ENCODE measurements around the gene FEN1. TPM values are rescaled to one million over a fixed set of nuclear protein-coding genes. Genes with fewer than 3 reads are reported as not detected.

Gene FEN1
- total RNA-seq, 1 experiment from 2014 or later: 21.5 TPM

- TF ChIP-seq CTCF (IDR thresholded peaks at IDR 0.05; ENCODE audit: unreplicated experiment): no peak
- H3K27ac Mint-ChIP-seq (ENCODE audit: low read depth, unreplicated experiment): no peak overlapping the region
- intact Hi-C loops (cut with micrococcal nuclease): no loop called here
- BruUV-seq (replicated peaks): no TSS peak
- H3K4me3 Mint-ChIP-seq (ENCODE audit: unreplicated experiment): no peak overlapping the region
- CTCF ChIA-PET: no interaction called here
- H3K27me3 Mint-ChIP-seq (ENCODE audit: insufficient read depth, unreplicated experiment): no peaks in the 10 kb centered on the region
- no peaks in the 10 kb centered on the region for H3K4me1 Mint-ChIP-seq (ENCODE audit: insufficient read depth, unreplicated experiment)
- H3K9me3 Mint-ChIP-seq (ENCODE audit: unreplicated experiment): no peaks in the 10 kb centered on the region
- H3K36me3 Mint-ChIP-seq (ENCODE audit: insufficient read depth, unreplicated experiment): peaks cover 7% of the 10 kb centered on the region
- DNase-seq (ENCODE audit: unreplicated experiment): no peak
- POLR2A ChIA-PET: no interaction called here
Measured at GRCh38 chr11:61771195-61771894, 21.4 kb upstream of the FEN1 start.

DNA sequence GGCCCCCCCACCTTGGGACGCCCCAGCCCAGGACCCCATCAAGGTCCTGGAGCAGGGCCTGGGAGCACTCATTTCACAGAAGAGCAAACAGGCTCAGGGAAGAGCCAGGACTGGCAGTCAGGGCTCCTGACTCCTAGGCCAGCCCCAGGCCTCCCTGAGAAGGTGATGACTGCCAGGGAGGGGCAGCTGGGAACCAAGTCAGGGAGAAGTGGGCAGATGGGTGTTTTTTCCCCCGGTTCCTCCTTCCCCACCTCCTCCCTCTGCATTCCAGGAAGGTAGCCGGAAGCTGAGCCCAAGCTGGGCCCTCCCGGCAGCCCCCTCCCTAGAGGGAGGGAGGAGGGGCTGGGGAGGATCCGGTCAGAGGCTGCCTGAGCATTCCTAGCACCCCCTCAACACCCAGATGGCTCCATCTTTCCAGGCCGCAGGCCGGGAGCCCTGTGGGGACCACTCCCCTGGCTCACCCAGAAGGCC, 20.7 kb upstream of the FEN1 start:
- Mint-ChIP-seq H3K36me3 (ENCODE audit: insufficient read depth, unreplicated experiment) (peaks cover 7% of the 10 kb centered on the region), H3K27ac (ENCODE audit: low read depth, unreplicated experiment) (no peak overlapping the region), H3K9me3 (ENCODE audit: unreplicated experiment) (no peaks in the 10 kb centered on the region), H3K4me1 (ENCODE audit: insufficient read depth, unreplicated experiment) (no peaks in the 10 kb centered on the region), H3K4me3 (ENCODE audit: unreplicated experiment) (no peak overlapping the region), H3K27me3 (ENCODE audit: insufficient read depth, unreplicated experiment) (no peaks in the 10 kb centered on the region)
- no peak for DNase-seq (ENCODE audit: unreplicated experiment)
- ChIA-PET CTCF (interaction anchor here (0.6 kb wide), 2 partner anchors 11 to 511 kb away, joined by 3 read pairs; no protein-coding TSS in a partner anchor), POLR2A (no interaction called here)
- intact Hi-C loops (cut with micrococcal nuclease): no loop called here
- TF ChIP-seq CTCF (IDR thresholded peaks at IDR 0.05; ENCODE audit: unreplicated experiment): no peak
- BruUV-seq (replicated peaks): no TSS peak

DNA sequence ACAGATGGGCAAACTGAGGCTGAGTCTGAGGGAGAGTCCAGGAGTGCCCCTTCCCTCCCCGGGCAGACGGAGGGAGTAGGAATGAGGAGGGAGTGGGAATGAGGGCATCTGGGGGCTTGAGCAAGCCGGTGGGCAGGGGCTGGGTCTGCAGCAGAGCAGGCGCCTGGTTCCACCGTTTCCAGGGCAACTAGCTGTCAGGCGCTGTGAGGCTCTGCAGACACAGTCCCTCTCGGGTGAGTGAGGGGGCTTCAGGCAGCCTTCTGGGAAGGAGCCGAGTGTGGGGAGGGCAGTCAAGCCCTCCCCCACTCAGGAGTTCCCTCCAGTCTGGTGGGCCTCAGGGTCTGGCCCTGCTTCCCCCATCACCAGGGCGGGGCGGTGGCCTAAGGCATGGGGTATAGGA, 19.4 kb upstream of the FEN1 start:
- CTCF ChIA-PET: no interaction called here
- no peak overlapping the region for H3K4me3 Mint-ChIP-seq (ENCODE audit: unreplicated experiment)
- POLR2A ChIA-PET: no interaction called here
- TF ChIP-seq CTCF (IDR thresholded peaks at IDR 0.05; ENCODE audit: unreplicated experiment): no peak
- no peaks in the 10 kb centered on the region for H3K4me1 Mint-ChIP-seq (ENCODE audit: insufficient read depth, unreplicated experiment)
- peaks cover 7% of the 10 kb centered on the region for H3K36me3 Mint-ChIP-seq (ENCODE audit: insufficient read depth, unreplicated experiment)
- H3K9me3 Mint-ChIP-seq (ENCODE audit: unreplicated experiment): no peaks in the 10 kb centered on the region
- no peaks in the 10 kb centered on the region for H3K27me3 Mint-ChIP-seq (ENCODE audit: insufficient read depth, unreplicated experiment)
- no TSS peak for BruUV-seq (replicated peaks)
- intact Hi-C loops (cut with micrococcal nuclease): no loop called here
- DNase-seq (ENCODE audit: unreplicated experiment): no peak
- H3K27ac Mint-ChIP-seq (ENCODE audit: low read depth, unreplicated experiment): no peak overlapping the region

GRCh38 chr11:61773809-61774208, 18.9 kb upstream of the FEN1 start:
- TF ChIP-seq CTCF (IDR thresholded peaks at IDR 0.05; ENCODE audit: unreplicated experiment): no peak

More at GRCh38 chr11:61773809-61774208, 18.9 kb upstream of the FEN1 start:
- H3K4me1 Mint-ChIP-seq (ENCODE audit: insufficient read depth, unreplicated experiment): no peaks in the 10 kb centered on the region
- H3K36me3 Mint-ChIP-seq (ENCODE audit: insufficient read depth, unreplicated experiment): peaks cover 11% of the 10 kb centered on the region
- POLR2A ChIA-PET: no interaction called here
- H3K9me3 Mint-ChIP-seq (ENCODE audit: unreplicated experiment): no peaks in the 10 kb centered on the region
- H3K27ac Mint-ChIP-seq (ENCODE audit: low read depth, unreplicated experiment): no peak overlapping the region
- H3K27me3 Mint-ChIP-seq (ENCODE audit: insufficient read depth, unreplicated experiment): no peaks in the 10 kb centered on the region
- CTCF ChIA-PET: no interaction called here
- no TSS peak for BruUV-seq (replicated peaks)
- DNase-seq (ENCODE audit: unreplicated experiment): no peak
- H3K4me3 Mint-ChIP-seq (ENCODE audit: unreplicated experiment): no peak overlapping the region
- intact Hi-C loops (cut with micrococcal nuclease): no loop called here

All from MCF 10A (cell line).